K562 (cell line): ENCODE data around the gene PIK3R2. TPM values are rescaled to one million over a fixed set of nuclear protein-coding genes. Genes with fewer than 3 reads are reported as not detected.

Experiments
- ATF3 ChIP-seq, 2 experiments: fragments of 450-650 bp in 1 of 2; sonication (generic) in 1 of 2; formaldehyde crosslinking in 1 of 2; IDR thresholded peaks in 1 of 2; conservative IDR thresholded peaks in 1 of 2; 2 replicates each; pipeline versions ENCODE4 v1.6.1 to v1.8.1; 2016 to 2023; ENCODE audit warnings: mild to moderate bottlenecking in 2 of 2, moderate library complexity in 2 of 2, inconsistent platforms in 1 of 2, missing genetic modification reagents in 1 of 2
- E2F4 ChIP-seq: sonication (generic); formaldehyde crosslinking; IDR thresholded peaks from 2 replicates; pipeline ENCODE4 v1.8.0; 2022; ENCODE audit warnings: mild to moderate bottlenecking, low read depth, missing genetic modification reagents
- ETV6 ChIP-seq, 3 experiments: fragments of 150-350 bp in 1 of 3; sonication (generic) in 1 of 3; formaldehyde crosslinking in 1 of 3; IDR thresholded peaks; 2 replicates each; pipeline versions ENCODE4 v1.6.1 to v1.8.0; 2014 to 2022; ENCODE audit warnings: borderline replicate concordance in 2 of 3, low read depth in 2 of 3, antibody characterized with exemption in 1 of 3, low read length in 1 of 3, mild to moderate bottlenecking in 1 of 3, missing genetic modification reagents in 1 of 3
- GATAD2B ChIP-seq: fragments of 450-650 bp; IDR thresholded peaks from 2 replicates; pipeline ENCODE4 v1.6.1; 2017; ENCODE audit warnings: mild to moderate bottlenecking, borderline replicate concordance
- NCOR1 ChIP-seq: fragments of 450-650 bp; IDR thresholded peaks from 2 replicates; pipeline ENCODE4 v1.6.1; 2016; ENCODE audit warnings: mild to moderate bottlenecking, moderate library complexity
- NONO ChIP-seq, 2 experiments: fragments of 200-400 bp in 1 of 2; fragments of 450-650 bp in 1 of 2; formaldehyde crosslinking in 1 of 2; IDR thresholded peaks; 2 replicates each; pipeline ENCODE4 v1.6.1; 2017; ENCODE audit warnings: low read depth in 2 of 2, mild to moderate bottlenecking in 2 of 2, moderate library complexity in 2 of 2, low read length in 1 of 2
- ZBTB9 ChIP-seq: fragments of 450-650 bp; formaldehyde crosslinking; IDR thresholded peaks from 2 replicates; pipeline ENCODE4 v1.4.0; 2020; ENCODE audit warnings: mild to moderate bottlenecking, moderate library complexity
- ZHX1 ChIP-seq: fragments of 150-350 bp; conservative IDR thresholded peaks from 2 replicates; pipeline ENCODE4 v1.6.1; 2014; ENCODE audit warnings: low read length
- ZKSCAN3 ChIP-seq: fragments of 250-450 bp; sonication (Bioruptor Pico); IDR thresholded peaks from 2 replicates; pipeline ENCODE4 v1.4.0; 2020
- ZNF232 ChIP-seq: sonication (generic); formaldehyde crosslinking; IDR thresholded peaks from 2 replicates; pipeline ENCODE4 v1.8.0; 2022; ENCODE audit warnings: mild to moderate bottlenecking, missing genetic modification reagents
- ZNF431 ChIP-seq: sonication (generic); formaldehyde crosslinking; IDR thresholded peaks from 2 replicates; pipeline ENCODE4 v1.8.0; 2022; ENCODE audit warnings: mild to moderate bottlenecking, missing genetic modification reagents
- ZNF449 ChIP-seq: fragments of 250-450 bp; sonication (Bioruptor Pico); IDR thresholded peaks from 2 replicates; pipeline ENCODE4 v1.8.0; 2022; ENCODE audit warnings: moderate library complexity, mild to moderate bottlenecking, inconsistent platforms
- ZNF592 ChIP-seq: fragments of 450-650 bp; IDR thresholded peaks from 2 replicates; pipeline ENCODE4 v1.6.1; 2017; ENCODE audit warnings: antibody characterized with exemption, mild to moderate bottlenecking
- polyA plus RNA-seq, 8 experiments: library from polyadenylated mRNA; depleted of rRNA in 4 of 8; stranded (reverse) in 5 of 8; unstranded in 3 of 8; fragments of >200 nt; fragmentation: Nextera tagmentation in 2 of 8; fragmentation: Illumina TruSeq in 1 of 8; extraction: Ambion mirVana in 2 of 8; extraction: Trizol in 1 of 8; gene quantifications; 2 replicates each; pipeline versions ENCODE4 v1.2.1 to v1.2.3, GENCODE V29; 2011 to 2014; ENCODE audit warnings: inconsistent platforms in 1 of 8, missing spikeins in 1 of 8
- total RNA-seq, 7 experiments: library from RNA; depleted of rRNA in 6 of 7; stranded (reverse); fragments of >200 nt in 6 of 7; fragmentation: Illumina TruSeq in 2 of 7; extraction: Trizol in 2 of 7; gene quantifications; 2 replicates each; pipeline versions ENCODE4 v1.2.1 to v1.2.3, GENCODE V29; 2011 to 2021; ENCODE audit warnings: low replicate concordance in 1 of 7

PIK3R2 gene
- total and polyA plus RNA-seq, 9 of the 15 experiments (the other 6 are each of a cell fraction or from before 2014, with no cell fraction given) = 0.39 to 37.9 (median 5.3) TPM

- TF ChIP-seq E2F4 (CRISPR knock-in tag) (no peak), ATF3 (IDR thresholded peaks at IDR 0.05) (no peak), ATF3 (CRISPR knock-in tag; conservative IDR thresholded peaks at IDR 0.05) (no peak), ZHX1 (0 out of 2 replicates have a peak, but pooled peaks have one; percentile 19), ZBTB9 (peak; percentile 43; the same call in 1 of the 2 replicates), ZNF431 (CRISPR knock-in tag) (no peak), GATAD2B (peak; percentile 74; the same call in 1 of the 2 replicates), ETV6 (IDR thresholded peaks at IDR 0.05; ENCODE audit: borderline replicate concordance in 1 of 2, low read depth in 2 of 2, low read length in 1 of 2) (no peak), ETV6 (CRISPR knock-in tag; IDR thresholded peaks at IDR 0.05; ENCODE audit: borderline replicate concordance) (no peak), ZKSCAN3 (no peak), ZNF449 (0 out of 2 replicates have a peak, but pooled peaks have one; percentile 11), ZNF232 (CRISPR knock-in tag) (no peak), NONO (IDR thresholded peaks at IDR 0.05; ENCODE audit: low read depth in 2 of 2, low read length in 1 of 2) (peak in 1 of 2 experiments; percentile 60; a peak in 2 of 4 replicates), NCOR1 (peak; percentile 80), ZNF592 (peak; percentile 80)
Observed at GRCh38 chr19:18156841-18157464, 4.0 kb downstream of the PIK3R2 start (continued).
